Measurements from ENCODE around the gene SLC51B. TPM values are rescaled to one million over a fixed set of nuclear protein-coding genes. Genes with fewer than 3 reads are reported as not detected.

Gene SLC51B
- total RNA-seq, 1 donor from 2014 or later, result not detected

DNA sequence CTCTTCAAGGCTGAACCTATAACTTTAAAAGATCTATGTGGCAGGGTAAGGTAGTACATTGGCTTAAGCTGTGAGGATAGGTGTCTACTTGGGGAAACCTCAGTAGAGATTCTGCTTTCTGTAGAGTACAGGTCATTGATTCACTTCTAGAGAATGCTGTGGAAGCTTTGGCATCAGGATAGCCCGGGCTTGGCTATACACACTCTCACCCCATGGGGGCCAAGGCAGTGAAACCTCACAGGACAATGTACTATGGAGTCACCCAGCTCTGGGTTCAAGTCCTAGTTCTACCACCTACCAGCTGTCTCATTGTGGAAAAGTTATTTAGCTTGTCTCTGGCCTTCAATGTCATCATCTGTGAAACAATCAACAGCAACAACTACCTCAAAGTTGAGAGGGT is 24.8 kb upstream of the SLC51B start:
- peak; percentile 3 for TF ChIP-seq CTCF (conservative IDR thresholded peaks at IDR 0.05; ENCODE audit: low read depth, low read length)

GRCh38 chr15:65021488-65021887 is 23.7 kb upstream of the SLC51B start:
- H3K4me3 ChIP-seq (ENCODE audit: low read depth, low read length), result no peak overlapping the region
- no peak for DNase-seq (ENCODE audit: low read depth)
- TF ChIP-seq CTCF (conservative IDR thresholded peaks at IDR 0.05; ENCODE audit: low read depth, low read length), result no peak

More for the DNA sequence above, 24.8 kb upstream of the SLC51B start:
- no peak overlapping the region for H3K4me3 ChIP-seq (ENCODE audit: low read depth, low read length)
- no peak for DNase-seq (ENCODE audit: low read depth)

DNA sequence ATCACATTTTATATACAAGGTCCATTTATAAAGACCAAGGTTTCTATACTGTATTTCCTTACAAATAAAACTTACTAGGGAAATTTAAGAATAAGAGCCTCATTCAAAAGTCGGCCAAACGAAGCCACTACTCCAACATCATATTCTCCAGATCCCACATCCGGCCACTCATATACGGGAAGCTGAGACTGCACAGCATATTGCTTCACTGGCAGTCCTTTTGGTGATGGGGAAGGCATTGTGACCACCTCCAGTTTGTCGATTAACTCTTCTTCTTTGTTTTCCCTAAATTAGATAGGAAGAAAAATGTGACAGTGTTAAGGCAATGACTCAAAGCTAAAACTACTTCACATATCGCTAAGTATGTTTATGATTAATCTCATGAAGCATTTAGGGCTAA is 18.4 kb upstream of the SLC51B start:
- no peak for TF ChIP-seq CTCF (conservative IDR thresholded peaks at IDR 0.05; ENCODE audit: low read depth, low read length)
- DNase-seq (ENCODE audit: low read depth), result no peak
- no peak overlapping the region for H3K4me3 ChIP-seq (ENCODE audit: low read depth, low read length)

GRCh38 chr15:65027593-65027992 is 17.6 kb upstream of the SLC51B start:
- H3K4me3 ChIP-seq (ENCODE audit: low read depth, low read length), result peak overlapping the region; percentile 86
- no peak for DNase-seq (ENCODE audit: low read depth)
- TF ChIP-seq CTCF (conservative IDR thresholded peaks at IDR 0.05; ENCODE audit: low read depth, low read length), result no peak

DNA sequence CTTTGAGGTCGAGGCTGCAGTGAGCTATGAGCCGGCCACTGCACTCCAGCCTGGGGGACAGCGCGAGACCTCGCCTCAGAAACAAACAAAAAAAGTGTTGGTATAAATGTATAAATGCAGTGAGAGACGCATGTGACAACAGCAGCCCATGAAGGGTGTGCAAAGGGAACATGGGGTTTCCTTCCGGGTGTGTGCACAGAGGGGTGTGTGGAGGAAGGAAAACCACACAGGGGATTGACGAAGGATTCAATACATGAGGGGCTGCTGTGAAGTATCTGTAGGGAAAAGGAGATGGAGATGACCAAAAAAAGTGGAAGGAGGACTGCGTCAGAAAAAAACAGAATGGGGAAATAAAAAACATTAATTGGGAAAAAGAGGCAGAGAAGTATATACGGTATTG is 16.8 kb upstream of the SLC51B start:
- TF ChIP-seq CTCF (conservative IDR thresholded peaks at IDR 0.05; ENCODE audit: low read depth, low read length), result no peak
- no peak for DNase-seq (ENCODE audit: low read depth)
- peak overlapping the region; percentile 86 for H3K4me3 ChIP-seq (ENCODE audit: low read depth, low read length)

GRCh38 chr15:65028921-65029735 is 16.1 kb upstream of the SLC51B start, which contains the start of gene MTFMT:
MTFMT (minus strand) TSS chr15:65029639; CDS start chr15:65029613, 26 bp downstream.
- peak within 1 kb of the TSS; percentile 86 for H3K4me3 ChIP-seq (ENCODE audit: low read depth, low read length)
- no peak for DNase-seq (ENCODE audit: low read depth)
- TF ChIP-seq CTCF (conservative IDR thresholded peaks at IDR 0.05; ENCODE audit: low read depth, low read length), result peak; percentile 8
